NCI-H2107 treated with DMSO at 0.1 percent for 48 hours (cell line): ENCODE results near the gene TGFBI.

ENCODE experiments used
- DNase-seq: peaks from one replicate; lab custom pipeline; 2025; ENCODE audit not compliant: unreplicated experiment; lab: John Stamatoyannopoulos, UW

TGFBI gene

GRCh38 chr5:136086783-136087566 lies 58.2 kb downstream of the TGFBI start:
- DNase-seq: no peak

DNA sequence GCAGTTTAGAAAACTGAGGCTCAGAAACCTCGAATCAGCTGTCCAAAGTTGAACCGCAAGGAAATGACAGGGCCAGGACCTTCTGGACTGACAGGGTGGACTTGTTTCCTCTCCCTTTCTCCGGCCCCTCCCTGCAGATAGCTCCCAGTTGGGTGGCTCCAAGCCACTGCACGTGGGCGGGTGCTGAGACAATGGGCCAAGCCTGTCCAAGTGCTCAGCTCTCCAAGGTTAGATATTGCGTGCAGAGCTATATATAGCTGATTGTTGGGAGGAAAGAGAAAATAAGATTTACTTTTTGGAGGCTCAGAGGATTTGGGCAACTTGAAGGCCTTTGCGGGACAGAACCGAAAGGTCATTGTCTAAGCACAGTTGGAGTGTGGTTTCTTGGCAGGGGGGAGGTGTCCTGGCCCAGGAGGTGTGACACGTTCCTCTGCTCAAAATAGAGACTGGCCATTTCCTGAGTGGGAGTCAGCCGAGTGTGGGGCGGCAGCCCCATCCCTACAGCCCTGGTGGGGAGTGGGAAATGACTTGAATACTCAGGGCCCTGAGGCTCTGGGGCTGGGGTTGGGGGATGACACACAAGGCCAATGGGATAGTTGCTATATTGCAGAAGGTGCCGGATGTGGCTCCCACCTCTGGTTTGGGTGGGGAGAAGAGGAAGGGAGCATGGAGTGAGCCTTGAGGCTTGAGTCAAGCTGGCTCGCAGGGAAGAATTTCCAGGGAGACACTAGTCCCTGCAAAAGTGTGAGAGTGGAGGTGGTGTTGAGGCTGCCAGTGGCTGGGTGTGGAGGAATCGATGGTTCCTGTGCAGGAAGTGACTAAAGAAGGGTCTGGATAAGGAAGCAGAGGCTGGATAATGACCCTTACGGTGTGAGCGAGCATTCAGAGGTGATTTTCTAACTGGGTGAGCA lies 59.4 kb downstream of the TGFBI start:
- no peak for DNase-seq

- no peak for DNase-seq
These were observed 61.0 kb downstream of the TGFBI start for GRCh38 chr5:136089791-136090190.

DNA sequence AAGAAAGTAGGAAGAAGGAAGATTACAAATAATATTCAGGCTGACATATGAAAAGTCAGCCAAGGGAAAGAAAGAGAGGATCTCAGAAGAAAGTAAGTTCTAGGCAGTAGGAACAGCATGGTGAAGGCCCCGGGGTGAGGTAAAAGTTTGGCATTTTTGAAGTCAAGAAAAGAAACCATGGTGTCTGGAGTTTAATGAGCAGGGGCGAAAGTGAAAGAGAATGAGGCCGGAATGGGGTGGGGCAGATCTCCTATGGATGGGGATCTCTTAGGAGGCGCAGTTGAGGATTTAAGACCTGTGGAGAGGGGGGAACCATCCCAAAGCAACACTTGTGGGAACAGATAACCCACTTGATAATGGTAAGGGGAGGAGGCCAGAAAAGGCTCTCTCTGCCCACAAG lies 61.5 kb downstream of the TGFBI start:
- no peak for DNase-seq

DNA sequence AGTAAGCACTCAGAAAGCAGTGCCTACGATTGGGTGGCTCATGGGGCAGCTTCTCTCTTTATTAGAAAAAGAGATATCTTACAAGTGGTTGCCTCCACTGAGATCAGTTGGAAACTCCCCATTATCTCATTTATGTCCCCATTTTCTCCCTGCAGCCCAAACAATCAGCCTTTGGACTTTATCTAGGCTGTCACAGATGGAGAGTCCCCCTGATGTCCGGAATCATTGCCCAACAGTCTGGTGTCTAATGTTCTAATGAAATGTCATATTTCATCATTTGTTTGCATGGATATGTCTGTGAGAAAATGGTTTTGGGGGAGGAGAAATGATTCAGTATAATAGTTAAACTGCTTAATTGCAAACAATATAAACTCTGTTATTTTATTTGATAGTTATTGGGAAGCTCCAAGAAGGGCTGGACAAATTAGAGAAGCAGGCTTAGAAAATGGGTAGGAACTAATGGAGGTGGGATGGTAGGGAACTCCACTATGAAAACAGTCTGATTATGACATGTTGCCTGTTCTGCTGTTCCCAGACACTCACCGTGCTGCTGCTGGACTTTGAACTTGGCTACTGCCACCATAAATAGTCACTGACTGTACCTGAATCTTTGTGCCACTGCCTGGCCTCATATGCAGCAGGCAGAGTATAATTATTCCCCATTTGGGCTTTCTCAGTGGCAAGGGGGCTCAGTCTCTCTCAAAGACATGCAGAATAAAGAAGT lies 65.6 kb downstream of the TGFBI start:
- no peak for DNase-seq

GRCh38 chr5:136094913-136095641 lies 66.3 kb downstream of the TGFBI start:
- DNase-seq: no peak

DNA sequence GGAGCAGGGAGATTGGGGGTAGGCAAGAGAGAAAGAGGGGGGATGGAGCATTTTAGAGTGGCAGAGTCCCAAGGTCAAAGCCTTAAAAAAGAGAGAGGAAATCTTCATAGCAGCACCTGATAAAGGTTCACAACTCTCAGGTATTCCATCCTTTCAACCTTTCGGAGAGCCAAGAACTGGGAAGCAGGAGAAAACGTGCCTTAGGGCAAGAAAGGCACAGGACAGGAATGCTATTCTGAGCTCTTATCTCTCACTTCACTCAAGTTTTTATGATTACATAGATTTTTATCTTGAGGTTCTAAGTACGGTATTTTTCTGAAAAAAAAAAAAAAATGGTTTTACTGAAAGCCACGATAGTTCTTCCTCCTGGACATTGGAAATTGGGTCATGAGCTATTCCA lies 69.4 kb downstream of the TGFBI start:
- no peak for DNase-seq

DNA sequence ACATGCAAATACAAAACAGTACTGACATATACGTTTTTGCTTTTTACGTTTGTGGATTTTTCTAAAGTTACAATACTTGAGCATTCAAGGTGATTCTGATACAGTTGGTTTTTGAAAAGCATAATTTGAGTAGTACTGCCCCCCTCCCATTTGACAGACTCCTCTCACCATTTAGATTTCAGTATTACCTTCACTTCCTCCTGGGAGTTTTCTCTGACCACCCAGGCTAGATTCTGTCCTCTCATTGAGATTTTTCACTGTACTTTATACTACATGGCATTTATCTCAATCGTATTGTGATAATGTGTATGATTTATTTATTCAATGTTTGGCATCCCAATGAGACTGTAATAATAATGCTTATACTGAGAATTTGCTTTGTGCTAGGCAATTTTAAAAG lies 71.1 kb downstream of the TGFBI start:
- no peak for DNase-seq

DNA sequence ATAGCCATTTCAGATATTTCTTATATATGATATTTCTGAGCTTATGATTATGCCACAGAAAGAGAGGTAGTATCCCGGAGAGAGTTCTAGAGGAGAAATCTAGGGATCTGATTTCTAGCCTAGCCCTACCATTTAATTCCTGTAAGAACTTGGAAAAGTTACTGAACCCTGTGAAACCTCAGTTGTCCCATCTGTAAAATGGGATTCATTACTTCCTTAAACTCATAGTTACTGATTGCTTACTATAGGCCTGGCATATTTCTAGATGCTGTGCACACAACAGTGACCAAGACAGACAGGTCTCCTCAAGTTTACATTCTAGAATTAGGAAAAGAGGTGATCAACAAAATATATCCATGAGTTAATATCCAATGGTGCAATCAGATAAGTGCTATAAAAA lies 73.1 kb downstream of the TGFBI start:
- no peak for DNase-seq

DNA sequence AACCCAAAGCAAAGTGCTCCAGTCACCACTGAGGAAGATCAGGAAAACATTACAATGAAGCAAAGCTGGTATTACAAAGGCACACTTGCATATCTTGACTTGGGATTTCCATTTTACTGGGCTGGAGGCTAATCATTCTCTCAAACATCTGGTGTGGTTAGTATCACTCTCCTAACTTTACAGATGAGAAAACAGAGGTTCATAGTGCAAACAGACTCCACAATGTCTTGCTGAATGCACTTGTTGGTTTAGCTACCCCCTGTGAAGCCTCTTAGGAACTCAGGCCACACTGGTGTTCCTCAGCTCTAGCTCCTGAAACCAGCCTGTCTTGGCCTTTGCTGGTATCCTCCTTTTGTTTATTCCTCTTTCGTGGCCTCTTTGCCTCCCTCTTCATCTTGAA lies 74.3 kb downstream of the TGFBI start:
- no peak for DNase-seq

DNA sequence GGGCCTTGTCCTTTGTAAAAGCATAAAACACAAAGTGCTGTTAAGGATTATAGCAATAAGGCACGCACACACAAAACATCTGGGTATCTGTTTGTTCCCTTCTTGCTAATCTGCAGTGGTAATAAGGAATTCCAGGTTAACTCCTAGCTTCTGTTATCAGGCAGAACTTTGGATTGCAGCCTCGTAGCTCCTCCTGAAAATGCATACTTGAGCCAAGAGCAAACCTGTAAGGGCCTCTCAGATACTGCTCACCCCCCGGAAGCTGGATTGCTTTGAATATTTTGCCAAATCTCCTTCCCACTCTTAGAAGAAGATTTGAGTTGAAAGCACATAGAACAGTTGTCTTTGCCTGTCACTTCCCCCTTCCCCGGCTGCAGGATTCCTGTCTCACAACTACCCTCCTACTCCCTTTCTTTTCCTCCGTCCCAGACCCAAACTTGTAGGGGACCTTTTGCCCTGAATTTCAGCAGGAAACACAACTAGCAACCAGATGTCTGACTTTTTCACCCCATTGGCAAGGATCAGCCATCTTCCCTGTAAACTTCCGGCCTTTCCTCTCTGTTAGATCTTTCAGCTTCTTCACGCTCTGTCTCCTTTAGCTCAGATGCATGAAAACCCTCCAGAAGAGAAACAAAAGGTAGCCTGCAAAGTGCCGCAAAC lies 75.6 kb downstream of the TGFBI start:
- DNase-seq: no peak

DNA sequence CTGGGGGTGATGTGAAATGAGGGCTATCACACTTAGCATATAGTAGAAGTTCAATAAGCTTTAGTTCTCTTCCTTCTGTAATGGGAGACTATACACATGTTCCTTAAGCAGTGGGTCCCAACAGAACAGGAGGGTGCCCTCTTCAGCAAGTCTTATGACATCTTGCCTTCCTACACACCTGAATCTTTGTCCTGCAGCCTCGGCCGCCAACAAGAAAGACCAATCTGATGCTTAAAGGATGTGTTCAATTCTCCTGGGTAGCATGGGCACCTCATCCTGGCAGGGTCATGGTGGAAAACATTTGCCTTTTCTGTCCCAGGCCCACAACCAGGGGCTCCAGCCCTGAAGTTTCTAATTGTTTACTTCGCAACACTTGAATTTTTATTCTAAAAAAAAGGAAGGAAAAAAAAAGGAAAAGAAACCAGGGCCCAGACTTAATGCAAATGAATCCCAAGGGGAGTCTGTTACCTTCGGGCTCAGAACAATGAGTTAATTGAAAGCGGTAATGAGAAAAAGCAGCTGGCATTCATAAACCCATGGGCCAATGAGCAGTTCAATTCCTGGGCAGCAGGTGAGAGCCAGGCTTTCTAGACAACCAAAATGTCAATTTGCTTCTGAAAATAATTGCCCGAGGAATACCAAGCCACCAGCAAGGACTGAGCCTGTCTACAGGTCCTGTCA lies 77.7 kb downstream of the TGFBI start:
- no peak for DNase-seq

DNA sequence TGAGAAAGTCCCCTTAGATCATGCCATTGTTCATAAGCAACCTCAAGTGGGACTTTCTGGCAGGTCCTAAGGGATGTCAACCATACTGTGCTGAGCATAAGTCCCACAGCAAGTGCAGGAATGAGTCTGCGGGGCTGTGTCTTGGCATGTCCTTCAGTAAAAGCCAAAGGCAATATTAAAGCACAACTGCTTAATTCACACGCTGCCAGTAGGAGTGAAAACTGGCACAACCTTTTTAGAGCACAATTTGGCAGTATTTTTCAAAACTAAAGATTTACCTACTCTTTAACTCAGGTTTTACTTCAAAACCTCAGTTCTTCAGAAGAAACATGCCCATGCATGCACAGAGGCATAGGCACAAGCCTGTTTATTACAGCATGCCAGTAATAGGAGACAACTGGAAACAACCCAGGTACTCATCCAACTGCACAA lies 79.4 kb downstream of the TGFBI start:
- DNase-seq: no peak

DNA sequence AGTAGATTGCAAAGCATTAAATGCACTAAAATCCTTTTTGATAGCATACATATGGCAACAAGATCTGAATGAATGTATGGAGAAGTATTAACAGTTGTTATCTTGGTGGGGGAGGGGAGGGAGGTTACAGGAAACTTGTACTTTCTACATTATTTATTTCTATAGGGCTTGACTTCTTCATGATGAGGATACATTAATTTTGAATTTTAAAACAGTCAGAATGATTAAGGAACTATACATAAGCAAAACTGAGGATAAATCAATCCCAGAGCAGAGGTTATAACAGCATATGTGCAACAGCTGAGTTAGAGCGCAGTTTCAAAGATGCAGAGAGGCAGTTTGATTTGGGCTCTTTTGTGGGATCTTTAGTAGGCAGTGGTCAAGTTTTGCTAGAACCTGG lies 80.0 kb downstream of the TGFBI start:
- no peak for DNase-seq

DNA sequence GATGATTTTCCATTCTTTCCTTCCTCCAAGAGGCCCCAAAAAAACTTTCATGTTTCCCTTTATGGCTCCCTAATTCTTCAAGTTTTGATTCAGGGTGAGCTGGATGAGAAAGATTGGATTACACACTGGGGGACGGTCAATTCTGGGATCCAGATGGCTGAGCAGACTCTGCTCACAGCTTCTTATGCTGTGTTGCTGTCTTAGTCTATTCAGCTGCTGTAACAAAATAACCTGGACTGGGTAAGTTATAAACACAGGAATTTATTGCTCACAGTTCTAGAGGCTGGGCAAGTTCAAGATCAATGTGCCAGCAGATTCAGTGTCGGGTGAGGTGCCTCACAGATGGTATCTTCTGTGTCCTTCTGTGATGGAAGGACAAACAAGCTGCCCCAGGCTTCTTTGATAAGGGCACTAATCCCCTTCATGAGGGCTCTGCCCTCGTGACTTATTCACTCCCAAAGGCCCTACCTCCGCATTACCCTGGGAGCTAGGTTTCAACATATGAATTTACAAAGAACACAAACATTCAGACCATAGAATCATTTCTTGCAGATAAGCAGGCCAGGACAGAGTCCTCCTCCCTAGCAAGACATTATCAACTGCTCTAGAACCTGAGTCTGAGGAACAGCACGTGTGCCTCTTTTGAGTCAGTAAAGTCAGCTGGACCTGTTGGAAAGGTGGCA lies 80.8 kb downstream of the TGFBI start:
- no peak for DNase-seq
